Activated T-helper 1 cell treated with anti-CD3 and anti-CD28 coated beads, Interleukin-2, amount 50 U/mL, for 16 hours (primary cell): ENCODE data around the gene DPM1.

ENCODE experiments used
- DNase-seq, 2 donors: peaks; one replicate each; pipeline ENCODE4 v3.0.0-alpha.2; 2020; ENCODE audit warnings: low read depth in 1 of 2, low spot score in 1 of 2

DPM1 gene

GRCh38 chr20:50900261-50900660, 58.1 kb downstream of the DPM1 start:
- no peak for DNase-seq

GRCh38 chr20:50898475-50898874, 59.9 kb downstream of the DPM1 start:
- no peak for DNase-seq

GRCh38 chr20:50895111-50895830, 63.1 kb downstream of the DPM1 start:
- DNase-seq, result no peak

- DNase-seq, result no peak
These were observed 64.7 kb downstream of the DPM1 start for GRCh38 chr20:50893620-50894019.

- DNase-seq, result no peak
These were observed 65.9 kb downstream of the DPM1 start for GRCh38 chr20:50892394-50892793.

- DNase-seq, result no peak
These were observed 67.2 kb downstream of the DPM1 start for GRCh38 chr20:50891138-50891537.

- DNase-seq, result no peak
These were observed 70.8 kb downstream of the DPM1 start for GRCh38 chr20:50887576-50887975.

- no peak for DNase-seq
These were observed 72.0 kb downstream of the DPM1 start for GRCh38 chr20:50886184-50886790.

- DNase-seq, result no peak
These were observed 72.6 kb downstream of the DPM1 start for GRCh38 chr20:50885781-50886180.

- no peak for DNase-seq
These were observed 73.3 kb downstream of the DPM1 start for GRCh38 chr20:50885068-50885467.
